HepG2 (cell line): ENCODE measurements around the gene ZCCHC4. TPM values are rescaled to one million over a fixed set of nuclear protein-coding genes. Genes with fewer than 3 reads are reported as not detected.
A peak's percentile ranks its signal among the peaks of the same experiment; 100 is the strongest.

ENCODE experiments used
- ATAC-seq: fragments of 200-7000 bp; cut with Tn5 transposase; 3 replicates; pipeline ENCODE4 v1.9.1; 2020; ENCODE audit warnings: mild to moderate bottlenecking, moderate library complexity
- BruUV-seq: library from RNA; stranded (reverse); fragments of 400-500 nt; replicated peaks from 2 replicates; lab custom pipeline; 2021; lab: Mats Ljungman, UMichigan
- CTCF ChIA-PET: fragments of 300-600 bp; formaldehyde crosslinking; extraction: SDS; loops from one replicate; lab custom pipeline; 2021; ENCODE audit warnings: low total read pairs, inconsistent platforms, low intra/inter-chr PET ratio; lab: Yijun Ruan, JAX
- POLR2A ChIA-PET: fragments of 350-600 bp; sonication (Branson Sonifier 250); formaldehyde crosslinking; loops from one replicate; lab custom pipeline; 2020; ENCODE audit warnings: antibody characterized with exemption, inconsistent platforms; lab: Yijun Ruan, JAX
- DNase-seq: peaks from one replicate; pipeline ENCODE4 v3.0.0-alpha.2; 2015; ENCODE audit warnings: low spot score
- FAIRE-seq: peaks from 3 replicates; lab custom pipeline; 2011; peaks lifted over from hg19 to GRCh38; lab: Jason Lieb, UNC
- H2AFZ ChIP-seq: one replicate; pipeline ENCODE4 v1.6.1; 2011; ENCODE audit warnings: low read length, inconsistent platforms
- H3K27ac ChIP-seq: fragments of 300-600 bp; 3 replicates; pipeline ENCODE4 v1.8.0; 2011; ENCODE audit warnings: mixed run types, mild to moderate bottlenecking, mixed read lengths, low read length, inconsistent platforms; ENCODE audit not compliant: insufficient read depth; ENCODE audit errors: extremely low read length
- H3K27me3 ChIP-seq, 2 experiments: fragments of 200-600 bp in 1 of 2; 2 replicates in 1 of 2; 3 replicates in 1 of 2; pipeline versions ENCODE4 v1.6.0 to v1.8.0; 2011; ENCODE audit warnings: low read length in 2 of 2, mild to moderate bottlenecking in 2 of 2, moderate library complexity in 2 of 2, inconsistent platforms in 1 of 2; ENCODE audit not compliant: insufficient read depth in 2 of 2, control insufficient read depth in 1 of 2
- H3K36me3 ChIP-seq, 2 experiments: fragments of 200-600 bp in 1 of 2; replicated peaks in 1 of 2; 2 replicates in 1 of 2; 3 replicates in 1 of 2; pipeline versions ENCODE4 v1.5.1 to v1.8.0; 2011; ENCODE audit warnings: low read length in 2 of 2, inconsistent platforms in 1 of 2; ENCODE audit not compliant: insufficient read depth in 2 of 2, control insufficient read depth in 1 of 2
- H3K4me1 ChIP-seq: 2 replicates; pipeline ENCODE4 v1.5.1; 2012; ENCODE audit warnings: low read length, inconsistent platforms; ENCODE audit not compliant: insufficient read depth
- H3K4me2 ChIP-seq: 2 replicates; pipeline ENCODE4 v1.6.0; 2011; ENCODE audit warnings: low read depth, low read length, inconsistent platforms
- H3K4me3 ChIP-seq, 3 experiments: fragments of 200-600 bp in 1 of 3; sonication (generic), shearing (Covaris generic) in 1 of 3; replicated peaks in 1 of 3; 2 replicates each; pipeline ENCODE4 v1.5.1; 2011 to 2016; ENCODE audit warnings: low read length in 3 of 3, inconsistent platforms in 2 of 3, low read depth in 2 of 3, mild to moderate bottlenecking in 2 of 3, control low read depth in 1 of 3, mixed read lengths in 1 of 3; ENCODE audit not compliant: insufficient read depth in 1 of 3
- H3K79me2 ChIP-seq: one replicate; pipeline ENCODE4 v1.6.1; 2011; ENCODE audit warnings: low read length, inconsistent platforms; ENCODE audit not compliant: insufficient read depth
- H3K9ac ChIP-seq: 2 replicates; pipeline ENCODE4 v1.6.0; 2011; ENCODE audit warnings: mild to moderate bottlenecking, low read depth, low read length, inconsistent platforms; ENCODE audit not compliant: insufficient read depth
- H3K9me3 ChIP-seq: 2 replicates; pipeline ENCODE4 v1.5.1; 2012; ENCODE audit warnings: mild to moderate bottlenecking, low read length
- H4K20me1 ChIP-seq: 2 replicates; pipeline ENCODE4 v1.6.0; 2011; ENCODE audit warnings: inconsistent platforms, mild to moderate bottlenecking, low read length, moderate library complexity; ENCODE audit not compliant: insufficient read depth
- GABPB1 ChIP-seq: IDR thresholded peaks from 2 replicates; pipeline ENCODE4 v1.6.1; 2016; ENCODE audit warnings: mild to moderate bottlenecking, missing genetic modification reagents, moderate library complexity, missing compliant biosample characterization
- KDM4B ChIP-seq: sonication (generic); formaldehyde crosslinking; IDR thresholded peaks from 2 replicates; pipeline ENCODE4 v1.4.0; 2020; ENCODE audit warnings: missing genetic modification reagents
- MBNL3 ChIP-seq: fragments of 250-450 bp; sonication (Bioruptor Pico); conservative IDR thresholded peaks from 2 replicates; pipeline ENCODE4 v1.8.0; 2022; ENCODE audit warnings: mild to moderate bottlenecking, inconsistent platforms
- MED8 ChIP-seq: sonication (generic); formaldehyde crosslinking; IDR thresholded peaks from 2 replicates; pipeline ENCODE4 v1.8.1; 2023; ENCODE audit warnings: mild to moderate bottlenecking, missing genetic modification reagents; ENCODE audit not compliant: insufficient replicate concordance
- MTF1 ChIP-seq: sonication (generic); formaldehyde crosslinking; IDR thresholded peaks from 2 replicates; pipeline ENCODE4 v1.5.0; 2020; ENCODE audit warnings: missing genetic modification reagents
- PPARG ChIP-seq: conservative IDR thresholded peaks from 2 replicates; pipeline ENCODE4 v1.6.1; 2016; ENCODE audit warnings: missing biosample characterization, missing genetic modification reagents
- PRMT3 ChIP-seq: sonication (generic); formaldehyde crosslinking; IDR thresholded peaks from 2 replicates; pipeline ENCODE4 v1.8.1; 2022; ENCODE audit warnings: low read depth, mild to moderate bottlenecking, moderate library complexity, missing genetic modification reagents, borderline replicate concordance
- SRY ChIP-seq: sonication (generic); formaldehyde crosslinking; IDR thresholded peaks from 2 replicates; pipeline ENCODE4 v1.8.0; 2022; ENCODE audit warnings: mild to moderate bottlenecking, missing genetic modification reagents
- TAF1 ChIP-seq: sonication (generic); formaldehyde crosslinking; IDR thresholded peaks from 2 replicates; pipeline ENCODE4 v1.4.0; 2020; ENCODE audit warnings: missing genetic modification reagents
- ZFP91 ChIP-seq: sonication (generic); formaldehyde crosslinking; IDR thresholded peaks from 2 replicates; pipeline ENCODE4 v1.9.0; 2022; ENCODE audit warnings: missing genetic modification reagents, mild to moderate bottlenecking, borderline replicate concordance
- ZNF292 ChIP-seq: sonication (generic); formaldehyde crosslinking; IDR thresholded peaks from 2 replicates; pipeline ENCODE4 v1.8.1; 2022; ENCODE audit warnings: mild to moderate bottlenecking, low read depth, missing genetic modification reagents, borderline replicate concordance
- ZNF7 ChIP-seq: IDR thresholded peaks from 2 replicates; pipeline ENCODE4 v1.6.1; 2016; ENCODE audit warnings: missing biosample characterization, missing genetic modification reagents
- WGBS: methylation state at CpG from one replicate; pipeline ENCODE4 v1.1.6; 2017; ENCODE audit warnings: low lambda C conversion rate; 5-methylcytosine and 5-hydroxymethylcytosine counted together
- in situ Hi-C: cut with HindIII; loops from 2 replicates; pipeline ENCODE4 v1.10.0; 2017; ENCODE audit warnings: low pct_unique_long_range_greater_than_20kb; ENCODE audit not compliant: extremely low pct_ligation_motif_present
- intact Hi-C: fragments of 100-400 bp; cut with micrococcal nuclease; formaldehyde crosslinking; loops from one replicate; pipeline ENCODE4 v1.10.0; 2022; ENCODE audit not compliant: unreplicated experiment
- polyA plus RNA-seq, 8 experiments: library from polyadenylated mRNA; depleted of rRNA in 3 of 8; stranded (reverse) in 7 of 8; unstranded in 1 of 8; fragments of >200 nt; fragmentation: Illumina TruSeq in 4 of 8; extraction: Trizol in 4 of 8; gene quantifications; 2 replicates each; pipeline versions ENCODE4 v1.2.1 to v1.2.3, GENCODE V29; 2011 to 2016; ENCODE audit warnings: low read depth in 4 of 8, missing spikeins in 1 of 8, mixed read lengths in 1 of 8; ENCODE audit not compliant: insufficient read depth in 1 of 8
- total RNA-seq, 5 experiments: library from RNA; depleted of rRNA; stranded (reverse); fragments of >200 nt; fragmentation: Illumina TruSeq; extraction: Trizol; gene quantifications; 2 replicates each; pipeline ENCODE4 v1.2.3, GENCODE V29; 2016; ENCODE audit warnings: low read depth in 1 of 5
- TF ChIP-seq, protein P1 (sequence below): sonication (generic); formaldehyde crosslinking; IDR thresholded peaks from 2 replicates; pipeline ENCODE4 v1.5.1; 2020; ENCODE audit warnings: mild to moderate bottlenecking, moderate library complexity, missing genetic modification reagents
- TF ChIP-seq, protein P2 (sequence below): sonication (generic); formaldehyde crosslinking; IDR thresholded peaks from 2 replicates; pipeline ENCODE4 v1.5.1; 2020; ENCODE audit warnings: mild to moderate bottlenecking, missing genetic modification reagents, moderate library complexity
- TF ChIP-seq, protein P3 (sequence below): sonication (generic); formaldehyde crosslinking; IDR thresholded peaks from 2 replicates; pipeline ENCODE4 v1.4.0; 2020; ENCODE audit warnings: missing genetic modification reagents, borderline replicate concordance

ZCCHC4 gene
- total and polyA plus RNA-seq, 2 of the 13 experiments (the other 11 are each of a cell fraction or from before 2014, with no cell fraction given), result 13.2 to 15.0 TPM

GRCh38 chr4:25290490-25291067, 22.0 kb upstream of the ZCCHC4 start:
- Histone ChIP-seq H3K4me2 (peak overlapping the region; percentile 78), H3K79me2 (no peaks in the 10 kb centered on the region), H2AFZ (peak overlapping the region; percentile 57), H4K20me1 (no peaks in the 10 kb centered on the region), H3K9me3 (no peaks in the 10 kb centered on the region; the same call in 1 of the 2 replicates), H3K4me1 (peaks cover 26% of the 10 kb centered on the region), H3K4me3 (peak overlapping the region; percentile 30 to 56 (median 37); a peak in 5 of 6 replicates), H3K9ac (no peak overlapping the region; the same call in 1 of the 2 replicates), H3K36me3 (no peaks in the 10 kb centered on the region), H3K27ac (no peak overlapping the region), H3K27me3 (no peaks in the 10 kb centered on the region)
- FAIRE-seq, result no peak
- intact Hi-C loops, result no loop called here
- in situ Hi-C loops, result no loop called here
- no TSS peak for BruUV-seq
- WGBS, result 7% methylated on average over 5 of the region's 11 CpGs
- CTCF ChIA-PET, result no interaction called here
- peak; percentile 44 for DNase-seq
- ATAC-seq, result peak; percentile 93
- POLR2A ChIA-PET, result interaction anchor here (1.5 kb wide), 1 partner anchor 21 kb away, joined by 8 read pairs; the partner anchor contains the start of gene ZCCHC4
- TF ChIP-seq ZFP91 (peak; percentile 38; the same call in 1 of the 2 replicates), MBNL3 (CRISPR knock-in tag) (no peak), ZNF7 (CRISPR knock-in tag) (no peak), TAF1 (CRISPR knock-in tag) (peak; percentile 11; the same call in 1 of the 2 replicates), MTF1 (CRISPR knock-in tag) (no peak), PPARG (CRISPR knock-in tag) (no peak), ZNF292 (peak; percentile 43; the same call in 1 of the 2 replicates), PRMT3 (CRISPR knock-in tag) (no peak), MED8 (CRISPR knock-in tag) (no peak), GABPB1 (no peak), KDM4B (CRISPR knock-in tag) (no peak), SRY (CRISPR knock-in tag) (no peak)
- TF ChIP-seq, protein P1, sequence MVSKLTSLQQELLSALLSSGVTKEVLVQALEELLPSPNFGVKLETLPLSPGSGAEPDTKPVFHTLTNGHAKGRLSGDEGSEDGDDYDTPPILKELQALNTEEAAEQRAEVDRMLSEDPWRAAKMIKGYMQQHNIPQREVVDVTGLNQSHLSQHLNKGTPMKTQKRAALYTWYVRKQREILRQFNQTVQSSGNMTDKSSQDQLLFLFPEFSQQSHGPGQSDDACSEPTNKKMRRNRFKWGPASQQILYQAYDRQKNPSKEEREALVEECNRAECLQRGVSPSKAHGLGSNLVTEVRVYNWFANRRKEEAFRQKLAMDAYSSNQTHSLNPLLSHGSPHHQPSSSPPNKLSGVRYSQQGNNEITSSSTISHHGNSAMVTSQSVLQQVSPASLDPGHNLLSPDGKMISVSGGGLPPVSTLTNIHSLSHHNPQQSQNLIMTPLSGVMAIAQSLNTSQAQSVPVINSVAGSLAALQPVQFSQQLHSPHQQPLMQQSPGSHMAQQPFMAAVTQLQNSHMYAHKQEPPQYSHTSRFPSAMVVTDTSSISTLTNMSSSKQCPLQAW, result no peak
- TF ChIP-seq, protein P2, sequence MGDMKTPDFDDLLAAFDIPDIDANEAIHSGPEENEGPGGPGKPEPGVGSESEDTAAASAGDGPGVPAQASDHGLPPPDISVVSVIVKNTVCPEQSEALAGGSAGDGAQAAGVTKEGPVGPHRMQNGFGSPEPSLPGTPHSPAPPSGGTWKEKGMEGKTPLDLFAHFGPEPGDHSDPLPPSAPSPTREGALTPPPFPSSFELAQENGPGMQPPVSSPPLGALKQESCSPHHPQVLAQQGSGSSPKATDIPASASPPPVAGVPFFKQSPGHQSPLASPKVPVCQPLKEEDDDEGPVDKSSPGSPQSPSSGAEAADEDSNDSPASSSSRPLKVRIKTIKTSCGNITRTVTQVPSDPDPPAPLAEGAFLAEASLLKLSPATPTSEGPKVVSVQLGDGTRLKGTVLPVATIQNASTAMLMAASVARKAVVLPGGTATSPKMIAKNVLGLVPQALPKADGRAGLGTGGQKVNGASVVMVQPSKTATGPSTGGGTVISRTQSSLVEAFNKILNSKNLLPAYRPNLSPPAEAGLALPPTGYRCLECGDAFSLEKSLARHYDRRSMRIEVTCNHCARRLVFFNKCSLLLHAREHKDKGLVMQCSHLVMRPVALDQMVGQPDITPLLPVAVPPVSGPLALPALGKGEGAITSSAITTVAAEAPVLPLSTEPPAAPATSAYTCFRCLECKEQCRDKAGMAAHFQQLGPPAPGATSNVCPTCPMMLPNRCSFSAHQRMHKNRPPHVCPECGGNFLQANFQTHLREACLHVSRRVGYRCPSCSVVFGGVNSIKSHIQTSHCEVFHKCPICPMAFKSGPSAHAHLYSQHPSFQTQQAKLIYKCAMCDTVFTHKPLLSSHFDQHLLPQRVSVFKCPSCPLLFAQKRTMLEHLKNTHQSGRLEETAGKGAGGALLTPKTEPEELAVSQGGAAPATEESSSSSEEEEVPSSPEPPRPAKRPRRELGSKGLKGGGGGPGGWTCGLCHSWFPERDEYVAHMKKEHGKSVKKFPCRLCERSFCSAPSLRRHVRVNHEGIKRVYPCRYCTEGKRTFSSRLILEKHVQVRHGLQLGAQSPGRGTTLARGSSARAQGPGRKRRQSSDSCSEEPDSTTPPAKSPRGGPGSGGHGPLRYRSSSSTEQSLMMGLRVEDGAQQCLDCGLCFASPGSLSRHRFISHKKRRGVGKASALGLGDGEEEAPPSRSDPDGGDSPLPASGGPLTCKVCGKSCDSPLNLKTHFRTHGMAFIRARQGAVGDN (CRISPR knock-in tag), result peak; percentile 37; the same call in 1 of the 2 replicates
- TF ChIP-seq, protein P3, sequence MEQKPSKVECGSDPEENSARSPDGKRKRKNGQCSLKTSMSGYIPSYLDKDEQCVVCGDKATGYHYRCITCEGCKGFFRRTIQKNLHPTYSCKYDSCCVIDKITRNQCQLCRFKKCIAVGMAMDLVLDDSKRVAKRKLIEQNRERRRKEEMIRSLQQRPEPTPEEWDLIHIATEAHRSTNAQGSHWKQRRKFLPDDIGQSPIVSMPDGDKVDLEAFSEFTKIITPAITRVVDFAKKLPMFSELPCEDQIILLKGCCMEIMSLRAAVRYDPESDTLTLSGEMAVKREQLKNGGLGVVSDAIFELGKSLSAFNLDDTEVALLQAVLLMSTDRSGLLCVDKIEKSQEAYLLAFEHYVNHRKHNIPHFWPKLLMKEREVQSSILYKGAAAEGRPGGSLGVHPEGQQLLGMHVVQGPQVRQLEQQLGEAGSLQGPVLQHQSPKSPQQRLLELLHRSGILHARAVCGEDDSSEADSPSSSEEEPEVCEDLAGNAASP (CRISPR knock-in tag), result no peak
